ENCODE measurements around the gene ZIC3. TPM values are rescaled to one million over a fixed set of nuclear protein-coding genes. Genes with fewer than 3 reads are reported as not detected.

ZIC3 gene
- not detected in 2 replicates for total RNA-seq (2014; rRNA removed; shearing (Covaris generic))
- total RNA-seq (2022): not detected in 2 replicates
- not detected for Bru-seq, nascent RNA
- BruChase-seq, experiment 1, labeled RNA remaining after a 6-hour chase: not detected
- not detected for BruChase-seq, experiment 2, labeled RNA remaining after a 2-hour chase
- long read RNA-seq: 0 reads

DNA sequence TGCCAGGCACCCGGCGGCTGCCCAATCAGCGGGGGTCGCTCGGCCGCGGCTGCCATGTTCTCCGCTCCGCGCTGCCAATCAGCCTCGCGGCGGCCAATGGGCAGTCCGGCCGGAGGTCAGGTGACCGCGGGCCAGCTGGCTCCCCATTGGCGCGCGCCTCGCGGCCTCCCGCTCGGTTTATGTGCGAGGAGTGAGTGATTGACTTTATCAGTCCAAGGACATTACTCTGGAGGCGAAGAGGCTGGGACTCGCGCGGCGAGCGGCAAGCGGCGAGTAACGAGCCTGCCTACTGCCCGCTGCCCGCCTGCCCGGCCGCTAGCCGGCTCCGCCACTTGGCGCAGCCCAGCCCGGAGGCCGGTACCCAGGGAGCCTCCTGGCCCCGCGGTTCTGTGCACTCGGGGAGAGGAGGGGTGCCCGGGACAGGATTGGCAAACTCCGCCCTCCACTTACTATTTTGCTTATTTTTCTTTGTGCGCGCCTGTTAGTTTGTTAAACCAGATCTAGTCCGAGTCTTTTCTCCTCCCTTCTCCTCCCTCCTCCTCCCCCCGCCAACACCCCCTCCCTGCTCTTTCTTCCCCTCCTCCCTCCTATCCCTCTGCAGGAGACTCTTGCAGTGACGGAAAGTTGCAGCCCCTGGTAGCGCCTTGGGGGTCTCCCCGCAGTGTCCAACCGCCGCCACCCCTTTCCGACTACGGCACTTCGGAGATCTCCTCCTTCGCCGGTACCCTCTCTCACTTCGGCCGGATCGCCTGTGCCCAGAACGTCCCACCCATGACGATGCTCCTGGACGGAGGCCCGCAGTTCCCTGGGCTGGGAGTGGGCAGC is at the start of gene ZIC3:
Gene ZIC3, plus strand, starts transcription at position 207 of the 825 bp plus-strand sequence. Its CDS starts 565 bp downstream, at position 772.
- no TSS peak for BruUV-seq (replicated peaks)
- no peaks in the 10 kb centered on the region for H3K9me3 ChIP-seq (ENCODE audit: low read length)
- H3K36me3 ChIP-seq (ENCODE audit: insufficient read depth, low read length): no peaks in the 10 kb centered on the region
- ChIA-PET POLR2A (no interaction called here), CTCF (ENCODE audit: unreplicated experiment) (interaction anchor here (0.5 kb wide), 1 partner anchor 838 kb away, joined by 4 read pairs; no protein-coding TSS in a partner anchor)
- no peak within 1 kb of the TSS for H3K4me3 ChIP-seq (ENCODE audit: low read depth, low read length, poor library complexity, severe bottlenecking)
- no peak within 1 kb of the TSS for H2AFZ ChIP-seq (ENCODE audit: low read length)
- intact Hi-C loops (cut with micrococcal nuclease; ENCODE audit: unreplicated experiment): no loop called here
- H3K79me2 ChIP-seq (ENCODE audit: insufficient read depth, low read depth, low read length): no peaks in the 10 kb centered on the region
- H3K4me1 ChIP-seq (ENCODE audit: insufficient read depth, low read length, poor library complexity, severe bottlenecking): no peaks in the 10 kb centered on the region
- H3K4me2 ChIP-seq (ENCODE audit: low read length): no peak within 1 kb of the TSS
- no peak for DNase-seq (ENCODE audit: low spot score)
- H4K20me1 ChIP-seq (ENCODE audit: insufficient read depth, low read length): no peaks in the 10 kb centered on the region
- no peak for TF ChIP-seq CTCF (conservative IDR thresholded peaks at IDR 0.05; ENCODE audit: low read length)
- no peak for TF ChIP-seq EZH2phosphoT487 (IDR thresholded peaks at IDR 0.05; ENCODE audit: borderline replicate concordance, low read depth, low read length)
- no peaks in the 10 kb centered on the region for H3K9me2 ChIP-seq (ENCODE audit: insufficient read depth, low read length)
- no peak within 1 kb of the TSS for H3K27ac ChIP-seq (ENCODE audit: low read depth, low read length, poor library complexity, severe bottlenecking)

GRCh38 chrX:137519459-137519858 is 46.5 kb upstream of the ZIC3 start:
- Histone ChIP-seq H3K9me3 (ENCODE audit: low read length) (no peaks in the 10 kb centered on the region), H2AFZ (ENCODE audit: low read length) (no peak overlapping the region), H3K36me3 (ENCODE audit: insufficient read depth, low read length) (no peaks in the 10 kb centered on the region), H3K79me2 (ENCODE audit: insufficient read depth, low read depth, low read length) (no peaks in the 10 kb centered on the region), H4K20me1 (ENCODE audit: insufficient read depth, low read length) (no peaks in the 10 kb centered on the region), H3K4me3 (ENCODE audit: low read depth, low read length, poor library complexity, severe bottlenecking) (no peak overlapping the region), H3K4me1 (ENCODE audit: insufficient read depth, low read length, poor library complexity, severe bottlenecking) (no peaks in the 10 kb centered on the region), H3K27ac (ENCODE audit: low read depth, low read length, poor library complexity, severe bottlenecking) (no peak overlapping the region), H3K4me2 (ENCODE audit: low read length) (no peak overlapping the region), H3K9me2 (ENCODE audit: insufficient read depth, low read length) (no peaks in the 10 kb centered on the region)
- intact Hi-C loops (cut with micrococcal nuclease; ENCODE audit: unreplicated experiment): no loop called here
- ChIA-PET CTCF (ENCODE audit: unreplicated experiment) (no interaction called here), POLR2A (interaction anchor here (0.7 kb wide), 1 partner anchor 807 kb away, joined by 3 read pairs; no protein-coding TSS in a partner anchor)
- DNase-seq (ENCODE audit: low spot score): no peak
- TF ChIP-seq CTCF (conservative IDR thresholded peaks at IDR 0.05; ENCODE audit: low read length) (no peak), EZH2phosphoT487 (IDR thresholded peaks at IDR 0.05; ENCODE audit: borderline replicate concordance, low read depth, low read length) (no peak)
- BruUV-seq (replicated peaks): no TSS peak
